Right ventricle myocardium inferior (tissue), 1 donor: ENCODE measurements around the gene TMC7. TPM values are rescaled to one million over a fixed set of nuclear protein-coding genes. Genes with fewer than 3 reads are reported as not detected.
"Not testable (repeated sequence)": the region's sequence is repeated elsewhere in the genome, so short reads cannot be mapped to it uniquely, and the experiment has no call there.

Source experiments
- ATAC-seq: fragments of 200-7000 bp; cut with Tn5 transposase; one replicate; pipeline ENCODE4 v1.9.1; 2020; ENCODE audit warnings: mild to moderate bottlenecking, moderate library complexity
- DNase-seq: peaks from one replicate; pipeline ENCODE4 v3.0.0; 2021; ENCODE audit errors: missing footprints
- intact Hi-C: fragments of 100-400 bp; cut with DNase I; formaldehyde crosslinking; loops from one replicate; pipeline ENCODE4 v1.11.0; 2022
- long read RNA-seq: library from polyadenylated mRNA; unstranded; transcript quantifications from one replicate; pipeline ENCODE4 v2.0.0, GENCODE V29; 2021
- total RNA-seq: library from RNA; stranded (reverse); fragmentation: NEBNext Ultra II Directional; extraction: Animal tissue kit (Norgen Biotek cat#: 25700); gene quantifications from one replicate; pipeline ENCODE4 v1.2.1, GENCODE V29; 2021
- donor health status: DM: no; HTN: yes; CAD: no; lungs with severe emphysema.

The TMC7 gene
- 1.3 TPM for total RNA-seq
- long read RNA-seq, partial matches to known transcripts, result 0 of 1 reads
- long read RNA-seq, other reads (novel, unspliced or antisense), result 1 of 1 reads

GRCh38 chr16:18983565-18984434 is at the start of gene TMC7:
Gene TMC7, plus strand, starts transcription at chr16:18983934. Its CDS starts 130 bp downstream, at chr16:18984064.
- ATAC-seq, result peak; percentile 93
- peak; percentile 81 for DNase-seq
- intact Hi-C loops, result loop anchor here (2.0 to 10.0 kb wide), 2 partner anchors 85 to 391 kb away; no protein-coding TSS in a partner anchor

DNA sequence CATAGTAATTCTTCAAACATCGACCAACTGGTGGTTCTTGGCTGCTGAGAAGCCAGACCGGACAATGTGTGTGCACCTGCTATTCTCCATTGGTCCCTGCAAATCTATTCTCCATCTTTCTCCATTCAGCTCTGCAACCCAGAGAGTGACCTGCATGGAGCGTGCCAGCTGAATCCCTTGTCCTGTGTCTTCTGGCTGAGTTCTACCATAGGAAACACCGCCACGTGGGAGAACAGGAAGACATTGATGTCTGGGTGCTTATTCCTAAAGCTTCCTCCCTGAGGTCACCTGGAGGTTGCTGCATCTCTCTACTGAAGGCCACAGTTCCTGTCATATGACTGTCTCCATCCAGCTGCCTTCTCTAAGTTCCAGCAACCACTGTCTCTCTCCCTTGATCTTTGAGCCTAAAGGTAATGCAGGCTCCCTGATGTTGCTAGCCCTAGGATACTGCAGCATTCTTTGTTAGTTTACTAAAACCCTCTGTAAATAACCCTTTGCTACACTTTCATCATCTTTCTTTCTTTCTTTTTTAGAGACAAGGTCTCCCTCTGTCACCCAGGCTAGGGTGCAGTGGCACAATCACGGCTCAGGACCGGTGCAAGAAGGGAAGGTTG is 46.9 kb upstream of the TMC7 start:
- no peak for ATAC-seq
- no peak for DNase-seq
- intact Hi-C loops, result no loop called here

- ATAC-seq (no peak), DNase-seq (no peak)
- intact Hi-C loops, result no loop called here
Measured at GRCh38 chr16:18937390-18937789, 46.3 kb upstream of the TMC7 start.

GRCh38 chr16:18938986-18939385 is 44.7 kb upstream of the TMC7 start:
- no peak for DNase-seq
- no peak for ATAC-seq
- intact Hi-C loops, result no loop called here

DNA sequence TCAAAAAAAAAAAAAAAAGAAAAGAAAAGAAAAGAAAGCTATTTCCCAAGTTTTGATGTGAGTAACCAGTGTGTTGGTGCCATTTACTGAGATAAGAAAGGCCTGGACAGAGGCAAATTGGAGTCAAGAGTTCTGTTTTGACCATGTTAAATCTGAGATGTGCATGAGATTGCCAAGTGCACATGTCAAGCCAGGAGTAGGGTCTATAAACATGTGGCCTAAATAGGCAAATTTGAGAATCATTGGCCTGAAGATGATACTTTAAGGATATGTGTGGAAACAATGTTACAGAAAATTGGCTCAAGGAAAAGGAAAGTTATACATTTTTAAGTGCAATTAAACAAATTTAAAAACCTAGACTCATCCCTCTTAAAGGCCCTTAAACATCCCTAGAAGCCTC is 42.3 kb upstream of the TMC7 start:
- DNase-seq, result no peak
- intact Hi-C loops, result no loop called here
- ATAC-seq, result no peak

DNA sequence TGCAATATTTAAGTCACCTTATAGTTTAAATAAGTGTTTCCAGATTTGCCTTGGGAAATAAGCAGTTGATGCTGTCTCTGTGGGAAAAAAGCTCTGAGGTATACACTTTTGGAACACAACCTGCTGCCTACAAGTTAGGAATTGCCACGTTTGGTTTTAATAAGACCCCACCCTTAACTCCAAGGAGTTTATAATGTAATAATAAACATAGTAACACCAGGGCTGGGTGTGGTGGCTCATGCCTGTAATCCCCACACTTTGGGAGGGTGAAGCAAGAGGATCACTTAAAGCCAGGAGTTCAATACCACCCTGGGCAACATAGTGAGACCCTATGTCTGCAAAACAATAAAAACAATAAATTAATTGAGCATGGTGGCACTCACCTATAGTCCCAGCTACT is 41.7 kb upstream of the TMC7 start:
- DNase-seq, result no peak
- intact Hi-C loops, result no loop called here
- no peak for ATAC-seq

- no peak for ATAC-seq
Measured at GRCh38 chr16:18943414-18943813, 40.3 kb upstream of the TMC7 start.

DNA sequence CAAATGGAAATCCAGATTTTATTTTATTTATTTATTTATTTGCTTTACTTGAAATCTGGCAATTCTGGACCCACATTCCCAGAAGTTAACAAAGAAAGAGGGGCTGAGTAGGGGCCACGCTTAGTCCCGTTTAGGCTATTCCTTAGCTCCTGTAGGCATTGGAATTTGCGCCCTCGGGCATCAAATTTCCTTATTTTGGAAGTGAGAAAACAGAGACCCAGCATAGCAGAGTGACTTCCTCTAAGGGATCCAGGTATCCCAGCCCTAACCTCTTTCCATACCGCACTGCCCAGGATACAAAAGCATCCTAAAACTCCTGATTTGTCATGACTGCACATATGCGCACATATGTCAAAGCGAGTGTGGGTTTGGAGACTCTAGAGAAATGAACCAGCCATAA is 38.5 kb upstream of the TMC7 start:
- ATAC-seq, result no peak
- DNase-seq, result no peak
- intact Hi-C loops, result no loop called here

More at GRCh38 chr16:18943414-18943813, 40.3 kb upstream of the TMC7 start:
- intact Hi-C loops, result no loop called here
- DNase-seq, result no peak

- no peak for DNase-seq
- no peak for ATAC-seq
- intact Hi-C loops, result no loop called here
Measured at GRCh38 chr16:18948372-18949020, 35.2 kb upstream of the TMC7 start.

DNA sequence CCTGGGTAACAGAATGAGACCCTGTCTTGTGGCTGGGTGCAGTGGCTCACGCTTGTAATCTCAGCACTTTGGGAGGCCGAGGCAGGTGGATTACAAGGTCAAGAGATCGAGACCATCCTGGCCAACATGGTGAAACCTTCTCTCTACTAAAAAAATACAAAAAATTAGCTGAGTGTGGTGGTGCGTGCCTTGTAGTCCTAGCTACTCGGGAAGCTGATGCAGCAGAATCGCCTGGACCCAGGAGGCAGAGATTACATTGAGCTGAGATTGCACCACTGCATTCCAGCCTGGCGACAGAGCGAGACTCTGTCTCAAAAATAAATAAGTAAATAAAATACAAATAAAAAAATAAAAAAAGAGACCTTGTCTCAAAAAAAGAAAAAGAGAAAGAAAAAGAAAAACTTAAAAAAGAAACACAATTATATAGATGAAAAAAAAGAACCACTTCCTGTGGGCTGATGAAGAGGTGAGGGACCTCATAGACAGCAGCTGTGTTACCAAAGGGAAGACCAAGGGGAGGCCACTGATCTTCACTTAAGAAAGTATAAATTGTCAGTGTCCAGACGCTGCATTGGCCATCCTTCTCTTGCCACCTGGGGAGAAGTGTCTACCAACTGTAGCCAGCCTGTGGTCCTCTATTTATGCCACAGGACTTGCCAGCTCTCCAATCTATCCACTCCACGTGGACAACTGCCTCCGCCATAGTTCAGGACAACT is 33.1 kb upstream of the TMC7 start:
- intact Hi-C loops, result no loop called here
- DNase-seq (no peak), ATAC-seq (no peak)

DNA sequence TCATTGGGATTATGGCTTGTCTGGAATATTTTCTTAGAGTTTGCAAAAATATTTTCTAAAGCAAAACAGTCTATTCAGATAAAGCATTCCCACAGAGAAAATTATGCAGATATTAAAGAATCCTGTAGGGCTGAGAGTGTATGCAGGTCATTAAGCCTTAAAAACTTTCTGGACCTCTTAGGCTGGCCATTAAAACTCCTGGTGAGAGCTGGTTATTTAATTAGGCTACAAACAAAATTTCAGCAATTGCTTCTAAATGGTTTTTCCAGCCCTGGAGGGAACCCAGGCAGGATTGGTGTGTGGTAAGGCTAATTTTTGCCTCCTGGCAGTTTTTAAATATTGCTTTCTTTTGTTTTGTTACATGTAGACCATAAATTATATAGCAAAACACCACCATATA is 30.2 kb upstream of the TMC7 start:
- intact Hi-C loops, result no loop called here
- ATAC-seq (no peak), DNase-seq (no peak)

DNA sequence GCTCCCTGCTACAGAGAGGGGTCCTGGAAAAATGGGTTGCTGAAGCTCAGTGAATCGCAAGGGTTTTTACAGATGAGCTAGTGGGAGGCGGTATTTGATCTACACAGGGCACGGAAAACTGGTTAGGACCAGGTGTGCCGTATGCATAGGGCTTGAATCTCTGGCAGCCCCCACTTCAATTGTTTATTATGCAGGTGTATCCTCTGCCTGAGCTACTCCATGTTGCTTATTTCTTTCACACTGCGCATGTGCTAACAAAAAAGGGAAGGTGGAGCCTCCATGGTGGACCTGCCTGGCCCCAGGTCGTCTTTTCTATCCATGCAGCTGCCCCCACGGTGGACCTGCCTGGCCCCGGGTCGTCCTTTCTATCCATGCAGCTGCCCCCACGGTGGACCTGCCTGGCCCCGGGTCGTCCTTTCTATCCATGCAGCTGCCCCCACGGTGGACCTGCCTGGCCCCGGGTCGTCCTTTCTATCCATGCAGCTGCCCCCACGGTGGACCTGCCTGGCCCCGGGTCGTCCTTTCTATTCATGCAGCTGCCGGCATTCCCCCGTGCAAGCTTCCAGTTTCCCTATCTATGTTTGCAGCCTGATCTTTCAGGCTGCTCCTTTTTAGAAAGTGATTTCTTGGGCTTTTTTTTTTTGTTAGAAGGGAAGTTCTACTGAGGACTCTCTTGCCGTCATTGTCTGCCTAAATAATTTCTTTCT is 27.7 kb upstream of the TMC7 start:
- ATAC-seq, DNase-seq, intact Hi-C loops: not testable (repeated sequence)

DNA sequence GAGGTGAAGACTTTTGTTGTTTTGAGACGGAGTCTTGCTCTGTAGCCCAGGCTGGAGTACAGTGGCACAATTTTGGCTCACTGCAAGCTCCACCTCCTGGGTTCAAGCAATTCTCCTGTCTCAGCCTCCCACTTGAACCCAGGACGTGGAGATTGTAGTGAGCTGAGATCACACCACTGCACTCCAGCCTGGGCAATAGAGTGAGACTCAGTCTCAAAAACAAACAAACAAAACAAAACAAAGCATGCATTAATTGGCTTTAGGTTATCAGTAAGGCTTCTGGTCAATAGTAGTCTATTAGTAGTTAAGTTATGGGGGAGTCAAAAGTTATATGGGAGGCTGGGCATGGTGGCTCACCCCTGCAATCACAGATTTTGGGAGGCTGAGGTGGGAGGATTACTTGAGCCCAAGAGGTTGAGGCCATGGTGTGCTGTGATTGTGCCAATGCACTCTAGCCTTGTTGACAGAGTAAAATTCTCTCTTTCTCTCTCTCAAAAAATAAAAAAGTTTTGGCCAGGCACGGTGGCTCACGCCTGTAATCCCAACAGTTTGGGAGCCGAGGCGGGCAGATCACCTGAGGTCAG is 27.0 kb upstream of the TMC7 start:
- intact Hi-C loops, DNase-seq, ATAC-seq: not testable (repeated sequence)

GRCh38 chr16:18958621-18959029 is 25.1 kb upstream of the TMC7 start:
- ATAC-seq, result no peak
- intact Hi-C loops, result loop anchor here (1.0 kb wide), 1 partner anchor 25 kb away; no protein-coding TSS in a partner anchor

GRCh38 chr16:18959031-18959505 is 24.7 kb upstream of the TMC7 start:
- no peak for DNase-seq
- intact Hi-C loops, result loop anchor here (1.0 kb wide), 1 partner anchor 26 kb away; no protein-coding TSS in a partner anchor
- peak; percentile 51 for ATAC-seq

More at GRCh38 chr16:18958621-18959029, 25.1 kb upstream of the TMC7 start:
- no peak for DNase-seq

- no peak for DNase-seq
- intact Hi-C loops, result loop anchor here (5.0 to 10.0 kb wide), 2 partner anchors 51 to 163 kb away; partner anchors contain the start of gene ARL6IP1
- no peak for ATAC-seq
Measured at GRCh38 chr16:18965555-18965954, 18.2 kb upstream of the TMC7 start.

GRCh38 chr16:18966791-18967190 is 16.9 kb upstream of the TMC7 start:
- ATAC-seq (no peak), DNase-seq (no peak)
- intact Hi-C loops, result loop anchor here (5.0 to 10.0 kb wide), 2 partner anchors 52 to 164 kb away; partner anchors contain the start of gene ARL6IP1
